Activated CD8-positive, alpha-beta memory T cell treated with anti-CD3 and anti-CD28 coated beads for 36 hours (primary cell): ENCODE results near the gene ATP7B. TPM values are rescaled to one million over a fixed set of nuclear protein-coding genes. Genes with fewer than 3 reads are reported as not detected.
"Not testable (repeated sequence)": the region's sequence is repeated elsewhere in the genome, so short reads cannot be mapped to it uniquely, and the experiment has no call there.

Source experiments
- CTCF ChIA-PET: fragments of 350-600 bp; sonication (Branson Sonifier 250); formaldehyde crosslinking; loops from one replicate; lab custom pipeline; 2021; ENCODE audit warnings: antibody characterized with exemption; lab: Charles Lee
- POLR2A ChIA-PET: fragments of 350-600 bp; sonication (Branson Sonifier 250); formaldehyde crosslinking; loops from one replicate; lab custom pipeline; 2021; ENCODE audit warnings: antibody characterized with exemption; lab: Charles Lee
- total RNA-seq, 2 experiments: library from RNA; stranded (reverse); gene quantifications; one replicate each; pipeline ENCODE4 v1.2.3, GENCODE V29; 2021

The ATP7B gene
- total RNA-seq, 2 experiments from 2014 or later, result 0.75 to 1.2 TPM

- ChIA-PET POLR2A (no interaction called here), CTCF (no interaction called here)
Measured at GRCh38 chr13:51988988-51989618, 22.1 kb downstream of the ATP7B start.

- POLR2A ChIA-PET, result not testable (repeated sequence)
- CTCF ChIA-PET, result interaction anchor here (0.6 kb wide), 1 partner anchor 105 kb away, joined by 4 read pairs; no protein-coding TSS in a partner anchor
Measured at GRCh38 chr13:51984904-51985303, 26.3 kb downstream of the ATP7B start.

GRCh38 chr13:51983292-51983691 lies 28.0 kb downstream of the ATP7B start:
- POLR2A ChIA-PET, CTCF ChIA-PET: not testable (repeated sequence)

- CTCF ChIA-PET, result no interaction called here
- POLR2A ChIA-PET, result no interaction called here
Measured at GRCh38 chr13:51981355-51981754, 29.9 kb downstream of the ATP7B start.

GRCh38 chr13:51980908-51981307 lies 30.3 kb downstream of the ATP7B start:
- CTCF ChIA-PET, result no interaction called here
- POLR2A ChIA-PET, result no interaction called here

- POLR2A ChIA-PET, result no interaction called here
- CTCF ChIA-PET, result no interaction called here
Measured at GRCh38 chr13:51978796-51979556, 32.3 kb downstream of the ATP7B start.

- CTCF ChIA-PET, result interaction anchor here (1.2 kb wide), 1 partner anchor 9 kb away, joined by 3 read pairs; no protein-coding TSS in a partner anchor
- POLR2A ChIA-PET, result no interaction called here
Measured at GRCh38 chr13:51977625-51978024, 33.6 kb downstream of the ATP7B start.

- ChIA-PET POLR2A (no interaction called here), CTCF (interaction anchor here (1.0 to 1.2 kb wide), 2 partner anchors 9 to 152 kb away, joined by 3 read pairs; partner anchors contain the start of gene NEK5)
Measured at GRCh38 chr13:51976890-51977289, 34.4 kb downstream of the ATP7B start.

GRCh38 chr13:51976423-51976822 lies 34.8 kb downstream of the ATP7B start:
- CTCF ChIA-PET, result interaction anchor here (1.0 kb wide), 1 partner anchor 153 kb away, joined by 3 read pairs; the partner anchor contains the start of gene NEK5

GRCh38 chr13:51974482-51974881 lies 36.8 kb downstream of the ATP7B start:
- POLR2A ChIA-PET, result no interaction called here
- CTCF ChIA-PET, result no interaction called here

More at GRCh38 chr13:51976423-51976822, 34.8 kb downstream of the ATP7B start:
- POLR2A ChIA-PET, result no interaction called here

- ChIA-PET POLR2A (no interaction called here), CTCF (interaction anchor here (0.6 kb wide), 1 partner anchor 1496 kb away, joined by 3 read pairs; no protein-coding TSS in a partner anchor)
Measured at GRCh38 chr13:51971520-51972426, 39.5 kb downstream of the ATP7B start.

GRCh38 chr13:51970349-51970748 lies 40.9 kb downstream of the ATP7B start:
- POLR2A ChIA-PET, result no interaction called here
- CTCF ChIA-PET, result interaction anchor here (0.6 kb wide), 1 partner anchor 20 kb away, joined by 3 read pairs; no protein-coding TSS in a partner anchor

- ChIA-PET POLR2A (interaction anchor here (0.6 kb wide), 1 partner anchor 845 kb away, joined by 3 read pairs; no protein-coding TSS in a partner anchor), CTCF (interaction anchor here (1.0 kb wide), 1 partner anchor 10 kb away, joined by 3 read pairs; no protein-coding TSS in a partner anchor)
Measured at GRCh38 chr13:51967482-51968446, 43.5 kb downstream of the ATP7B start.

- CTCF ChIA-PET, result no interaction called here
- POLR2A ChIA-PET, result no interaction called here
Measured at GRCh38 chr13:51966186-51966585, 45.1 kb downstream of the ATP7B start.

GRCh38 chr13:51961493-51962403 lies 49.5 kb downstream of the ATP7B start:
- ChIA-PET POLR2A (no interaction called here), CTCF (no interaction called here)

GRCh38 chr13:51960766-51961165 lies 50.5 kb downstream of the ATP7B start:
- ChIA-PET POLR2A (no interaction called here), CTCF (no interaction called here)

GRCh38 chr13:51959773-51960172 lies 51.5 kb downstream of the ATP7B start:
- POLR2A ChIA-PET, result no interaction called here
- CTCF ChIA-PET, result interaction anchor here (0.7 kb wide), 1 partner anchor 238 kb away, joined by 3 read pairs; no protein-coding TSS in a partner anchor
